Right atrium auricular region (tissue), 2 donors: Measurements from ENCODE around the gene KIRREL1. TPM values are rescaled to one million over a fixed set of nuclear protein-coding genes. Genes with fewer than 3 reads are reported as not detected.

Source experiments
- DNase-seq: peaks from one replicate; pipeline ENCODE4 v3.0.0-alpha.2; 2019; ENCODE audit warnings: low spot score
- H3K27ac ChIP-seq, 2 donors: fragments of 200-600 bp; sonication (generic); 1 replicate in 1 of 2; 2 replicates in 1 of 2; pipeline ENCODE4 v1.5.1; 2016 to 2019
- H3K27me3 ChIP-seq, 2 donors: fragments of 200-600 bp; sonication (generic); one replicate each; pipeline versions ENCODE4 v1.5.1 to v1.6.0; 2017 to 2019
- H3K36me3 ChIP-seq: fragments of 200-600 bp; sonication (generic); one replicate; pipeline ENCODE4 v1.5.1; 2016
- H3K4me1 ChIP-seq, 2 donors: fragments of 200-600 bp; sonication (generic); one replicate each; pipeline versions ENCODE4 v1.5.1 to v1.6.0; 2017 to 2019
- H3K4me3 ChIP-seq, 2 donors: fragments of 200-600 bp; sonication (generic); 1 replicate in 1 of 2; 2 replicates in 1 of 2; pipeline ENCODE4 v1.5.1; 2017 to 2019; ENCODE audit warnings: mild to moderate bottlenecking in 1 of 2, moderate library complexity in 1 of 2
- H3K9me3 ChIP-seq, 2 donors: fragments of 200-600 bp; sonication (generic); one replicate each; pipeline ENCODE4 v1.5.1; 2019
- total RNA-seq, 2 donors: library from RNA; depleted of rRNA; stranded (reverse); fragments of >200 nt; gene quantifications; one replicate each; pipeline ENCODE4 v1.1.0, GENCODE V29; 2016
- TF ChIP-seq, protein P1 (sequence below), 2 donors: fragments of 200-600 bp; sonication (generic); IDR thresholded peaks; one replicate each; pipeline ENCODE4 v1.5.1; 2019; ENCODE audit warnings: antibody characterized with exemption in 2 of 2

KIRREL1 gene
- total RNA-seq, 2 donors from 2014 or later = 12.3 to 21.9 TPM

DNA sequence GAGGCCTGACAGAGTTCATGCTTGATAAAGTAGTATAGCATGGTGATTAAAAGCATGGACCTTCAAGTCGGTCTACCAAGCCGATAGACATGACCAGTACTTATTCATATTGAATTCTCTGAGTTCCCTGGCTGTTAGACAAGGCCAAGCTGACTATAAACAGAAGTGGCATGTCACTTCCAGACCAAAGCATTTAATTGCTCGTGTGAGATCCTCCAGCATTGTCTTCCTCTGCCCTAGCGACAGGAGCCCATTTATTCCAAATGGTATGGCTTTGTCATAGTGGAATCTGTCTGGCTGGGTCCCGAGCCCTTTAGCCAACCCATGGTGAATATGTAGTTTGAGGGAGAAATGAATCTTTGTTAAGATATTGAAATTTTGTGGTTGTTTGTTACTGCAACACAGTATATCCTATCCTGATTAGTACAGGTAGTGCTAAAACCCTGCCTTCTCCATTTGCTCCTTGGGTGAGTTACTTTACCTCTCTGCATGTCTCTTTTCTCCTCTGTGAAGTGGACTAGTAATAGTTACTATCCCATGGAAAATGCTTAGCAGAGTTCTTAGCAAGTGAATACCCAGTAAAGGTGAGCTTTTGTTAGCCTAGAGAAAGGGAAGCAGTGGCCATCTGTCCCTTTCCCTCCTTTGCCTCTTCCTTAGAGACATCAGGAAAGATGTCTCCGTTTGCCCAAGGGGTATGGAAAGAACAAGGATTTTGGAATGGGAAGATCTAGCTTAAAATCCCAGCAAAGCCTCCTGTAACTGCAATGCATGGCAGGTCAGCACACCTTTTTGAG lies 109.6 kb downstream of the KIRREL1 start:
- Histone ChIP-seq H3K27ac (no peak overlapping the region), H3K9me3 (no peaks in the 10 kb centered on the region)

DNA sequence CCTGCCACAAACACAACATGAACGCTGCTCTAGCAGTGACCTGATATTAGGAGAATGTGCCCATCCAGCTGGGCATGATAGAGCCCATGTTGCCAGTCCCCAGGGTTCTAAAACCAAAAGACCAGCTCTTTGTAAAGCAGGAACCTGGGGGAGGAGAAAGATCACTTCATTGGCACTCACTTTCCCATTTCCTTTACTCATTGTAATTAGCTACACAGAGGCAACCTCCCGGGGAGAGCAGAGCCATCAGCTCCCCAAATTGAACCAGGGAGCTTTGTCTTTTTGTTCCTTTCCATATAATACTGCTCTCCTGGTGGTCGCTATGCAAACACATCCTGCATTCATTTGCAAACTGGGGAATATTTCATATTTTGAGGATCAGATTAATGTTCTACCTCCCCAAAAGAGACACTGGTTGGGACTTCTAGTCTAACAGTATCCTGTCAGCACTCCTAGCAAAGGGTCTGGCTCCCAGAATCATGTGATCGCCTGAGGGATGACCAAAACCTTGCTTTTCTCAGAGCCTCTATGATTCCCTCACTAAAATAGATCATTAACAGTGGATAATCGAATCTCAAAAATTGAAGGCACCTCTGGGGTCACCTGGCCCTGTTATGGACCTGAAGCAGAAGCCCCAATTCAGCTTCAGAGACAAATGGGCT lies 110.5 kb downstream of the KIRREL1 start:
- Histone ChIP-seq H3K4me1 (no peaks in the 10 kb centered on the region), H3K36me3 (no peaks in the 10 kb centered on the region), H3K27ac (no peak overlapping the region), H3K4me3 (no peak overlapping the region), H3K9me3 (no peaks in the 10 kb centered on the region), H3K27me3 (peaks cover 0 to 3% of the 10 kb centered on the region in 2 donors)
- TF ChIP-seq, protein P1, sequence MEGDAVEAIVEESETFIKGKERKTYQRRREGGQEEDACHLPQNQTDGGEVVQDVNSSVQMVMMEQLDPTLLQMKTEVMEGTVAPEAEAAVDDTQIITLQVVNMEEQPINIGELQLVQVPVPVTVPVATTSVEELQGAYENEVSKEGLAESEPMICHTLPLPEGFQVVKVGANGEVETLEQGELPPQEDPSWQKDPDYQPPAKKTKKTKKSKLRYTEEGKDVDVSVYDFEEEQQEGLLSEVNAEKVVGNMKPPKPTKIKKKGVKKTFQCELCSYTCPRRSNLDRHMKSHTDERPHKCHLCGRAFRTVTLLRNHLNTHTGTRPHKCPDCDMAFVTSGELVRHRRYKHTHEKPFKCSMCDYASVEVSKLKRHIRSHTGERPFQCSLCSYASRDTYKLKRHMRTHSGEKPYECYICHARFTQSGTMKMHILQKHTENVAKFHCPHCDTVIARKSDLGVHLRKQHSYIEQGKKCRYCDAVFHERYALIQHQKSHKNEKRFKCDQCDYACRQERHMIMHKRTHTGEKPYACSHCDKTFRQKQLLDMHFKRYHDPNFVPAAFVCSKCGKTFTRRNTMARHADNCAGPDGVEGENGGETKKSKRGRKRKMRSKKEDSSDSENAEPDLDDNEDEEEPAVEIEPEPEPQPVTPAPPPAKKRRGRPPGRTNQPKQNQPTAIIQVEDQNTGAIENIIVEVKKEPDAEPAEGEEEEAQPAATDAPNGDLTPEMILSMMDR (IDR thresholded peaks at IDR 0.05) = no peak
- no peak for DNase-seq

More for the DNA sequence above, 109.6 kb downstream of the KIRREL1 start:
- no peaks in the 10 kb centered on the region for H3K36me3 ChIP-seq
- peaks cover 0 to 3% of the 10 kb centered on the region in 2 donors for H3K27me3 ChIP-seq
- no peak for DNase-seq
- TF ChIP-seq, protein P1 (IDR thresholded peaks at IDR 0.05) = no peak
- H3K4me1 ChIP-seq = no peaks in the 10 kb centered on the region
- H3K4me3 ChIP-seq = no peak overlapping the region

DNA sequence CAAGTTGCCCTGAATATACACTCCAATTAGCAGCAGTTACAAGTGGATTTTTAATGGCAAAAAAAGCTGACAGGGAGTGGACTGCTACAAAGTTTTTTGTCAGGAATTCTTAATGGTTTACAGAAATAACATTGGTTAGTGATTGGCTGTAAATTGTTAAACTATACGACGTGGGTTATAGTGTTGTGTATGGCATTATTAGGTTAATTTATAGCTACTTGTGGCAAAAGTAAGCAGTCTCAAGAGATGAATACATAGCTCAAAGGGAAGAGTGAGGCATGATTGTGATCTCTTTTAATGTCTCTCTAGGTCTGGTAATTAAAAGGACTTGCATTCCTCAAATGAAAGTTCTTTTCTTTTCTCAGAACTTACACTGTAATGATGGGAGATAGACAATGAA lies 111.4 kb downstream of the KIRREL1 start:
- Histone ChIP-seq H3K4me3 (no peak overlapping the region), H3K36me3 (no peaks in the 10 kb centered on the region), H3K9me3 (no peaks in the 10 kb centered on the region), H3K27me3 (peaks cover 0 to 3% of the 10 kb centered on the region in 2 donors), H3K27ac (no peak overlapping the region), H3K4me1 (no peaks in the 10 kb centered on the region)
- TF ChIP-seq, protein P1 (IDR thresholded peaks at IDR 0.05) = no peak
- DNase-seq = no peak

DNA sequence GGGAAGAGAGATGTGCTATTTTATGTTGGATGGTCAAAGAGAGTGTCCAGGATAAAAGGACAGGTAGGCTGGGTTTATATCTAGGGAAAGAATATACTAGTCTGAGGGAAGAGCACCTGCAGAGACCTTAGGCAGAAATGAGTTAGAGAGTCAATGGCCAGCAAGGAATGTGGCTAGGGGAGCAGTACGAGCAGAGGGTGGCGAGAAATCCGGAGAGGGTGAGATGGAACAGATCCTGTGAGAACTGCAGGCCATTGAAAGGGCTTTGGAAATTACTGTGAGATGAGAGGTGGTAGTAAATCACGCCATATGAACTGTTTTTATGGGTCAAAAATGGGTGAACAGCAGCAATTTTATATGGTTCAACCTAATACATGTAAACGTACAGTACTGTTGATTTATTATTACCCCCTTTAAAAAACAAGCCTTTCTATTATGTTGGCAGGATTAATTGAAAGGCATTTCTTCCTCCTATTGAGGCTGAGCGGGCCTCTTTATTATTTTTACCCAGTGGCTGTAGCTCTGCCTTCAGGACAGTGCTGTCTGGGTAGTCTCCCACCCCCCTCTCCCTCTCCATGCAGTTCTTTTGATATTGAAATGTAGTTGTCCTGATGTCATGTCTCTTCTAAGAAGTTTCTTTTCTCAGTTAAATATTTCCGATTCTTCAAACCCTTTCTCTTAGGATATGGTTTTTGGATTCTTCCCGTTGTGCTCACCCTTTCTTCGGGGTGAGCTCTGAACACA lies 112.1 kb downstream of the KIRREL1 start:
- Histone ChIP-seq H3K27ac (no peak overlapping the region), H3K36me3 (no peaks in the 10 kb centered on the region), H3K9me3 (no peaks in the 10 kb centered on the region), H3K4me3 (no peak overlapping the region), H3K27me3 (peaks cover 0 to 3% of the 10 kb centered on the region in 2 donors), H3K4me1 (no peaks in the 10 kb centered on the region)
- DNase-seq = no peak
- TF ChIP-seq, protein P1 (IDR thresholded peaks at IDR 0.05) = no peak

DNA sequence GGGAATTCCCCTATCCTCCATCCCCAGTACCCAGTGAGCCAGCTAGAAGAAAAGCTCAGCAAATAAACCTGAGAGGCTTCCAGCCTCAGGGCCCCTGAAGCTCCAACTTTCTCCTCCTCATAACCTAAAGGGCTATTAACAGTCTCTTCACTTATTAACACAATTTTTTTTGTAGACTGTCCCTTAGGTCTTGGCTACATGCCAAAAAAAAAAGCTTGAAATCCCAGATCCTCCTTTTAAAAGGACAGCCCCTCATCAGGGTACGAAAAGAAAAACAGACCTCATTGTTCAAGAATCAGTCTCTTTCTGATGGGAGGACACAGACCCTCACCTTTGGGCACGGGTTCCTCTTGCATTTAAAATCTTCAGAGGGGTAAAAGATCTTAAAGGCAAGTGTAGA lies 114.5 kb downstream of the KIRREL1 start:
- TF ChIP-seq, protein P1 (IDR thresholded peaks at IDR 0.05) = no peak
- Histone ChIP-seq H3K9me3 (no peaks in the 10 kb centered on the region), H3K36me3 (no peaks in the 10 kb centered on the region), H3K27ac (no peak overlapping the region), H3K27me3 (peaks cover 0 to 3% of the 10 kb centered on the region in 2 donors), H3K4me1 (no peaks in the 10 kb centered on the region), H3K4me3 (no peak overlapping the region)
- DNase-seq = no peak
